Renal pelvis (tissue), 12 donors: ENCODE data around the gene DNASE1L2. TPM values are rescaled to one million over a fixed set of nuclear protein-coding genes. Genes with fewer than 3 reads are reported as not detected.

ENCODE experiments used
- DNase-seq: peaks from one replicate; pipeline ENCODE4 v3.0.0-alpha.2; 2013
- long read RNA-seq, 16 experiments: transcript quantifications; one replicate each; lab custom pipeline, GENCODE V29; 2026
- polyA plus RNA-seq, 3 donors: library from polyadenylated mRNA; unstranded; fragments of 120-200 nt; gene quantifications; one replicate each; pipeline ENCODE4 v1.2.1, GENCODE V29; 2013; ENCODE audit not compliant: insufficient read length in 3 of 3

The DNASE1L2 gene
- polyA plus RNA-seq = 1 to 10 TPM in 2 of 3 donors, under 1 TPM in 1; 0.84 to 1.7 (median 1.6) TPM
- long read RNA-seq, donor 1 = 0 reads
- long read RNA-seq, donor 2, partial matches to known transcripts = 104 of 233 reads
- long read RNA-seq, donor 2, other reads (novel, unspliced or antisense) = 129 of 233 reads
- long read RNA-seq, donor 3 = 0 reads
- long read RNA-seq, donor 4 = 0 reads
- long read RNA-seq, donor 5 = 0 reads
- long read RNA-seq, donor 6 = 0 reads
- long read RNA-seq, donor 7 = 0 reads
- long read RNA-seq, donor 8 = 0 reads
- long read RNA-seq, donor 9 = 0 reads
- long read RNA-seq, donor 10 = 0 reads
- long read RNA-seq, donor 11, partial matches to known transcripts = 0 of 1 reads
- long read RNA-seq, donor 11, other reads (novel, unspliced or antisense) = 0 of 1 reads
- long read RNA-seq, donor 12 = 0 reads
- long read RNA-seq, donor 13 = 0 reads
- long read RNA-seq, donor 14 = 0 reads
- long read RNA-seq, donor 15 = 0 reads
- long read RNA-seq, donor 16, partial matches to known transcripts = 0 of 1 reads
- long read RNA-seq, donor 16, other reads (novel, unspliced or antisense) = 0 of 1 reads

GRCh38 chr16:2236337-2237101 is at the start of gene DNASE1L2:
DNASE1L2 (plus strand) TSS chr16:2236444; CDS start chr16:2236817, 373 bp downstream.
- DNase-seq = no peak

GRCh38 chr16:2186505-2186904 is 49.7 kb upstream of the DNASE1L2 start:
- no peak for DNase-seq

- DNase-seq = no peak
These were observed 49.0 kb upstream of the DNASE1L2 start for GRCh38 chr16:2187212-2187611.

- DNase-seq = no peak
These were observed 47.8 kb upstream of the DNASE1L2 start for GRCh38 chr16:2188395-2188794.

GRCh38 chr16:2189252-2189893 is 46.9 kb upstream of the DNASE1L2 start:
- DNase-seq = no peak

GRCh38 chr16:2190002-2190658 is 46.1 kb upstream of the DNASE1L2 start:
- no peak for DNase-seq

GRCh38 chr16:2190659-2191445 is 45.4 kb upstream of the DNASE1L2 start:
- no peak for DNase-seq

GRCh38 chr16:2191446-2191706 is 44.9 kb upstream of the DNASE1L2 start:
- DNase-seq = no peak

- DNase-seq = no peak
These were observed 41.9 kb upstream of the DNASE1L2 start for GRCh38 chr16:2194166-2194834.

- DNase-seq = no peak
These were observed 41.4 kb upstream of the DNASE1L2 start for GRCh38 chr16:2194852-2195321.

GRCh38 chr16:2195322-2196161 is 40.7 kb upstream of the DNASE1L2 start:
- no peak for DNase-seq

- no peak for DNase-seq
These were observed 39.9 kb upstream of the DNASE1L2 start, which contains the start of gene CASKIN1 for GRCh38 chr16:2196162-2196980. CASKIN1 (minus strand) TSS chr16:2196605; CDS start chr16:2196432, 173 bp downstream.

GRCh38 chr16:2196981-2197511 is 39.2 kb upstream of the DNASE1L2 start:
- no peak for DNase-seq

- no peak for DNase-seq
These were observed 38.5 kb upstream of the DNASE1L2 start for GRCh38 chr16:2197765-2198164.

GRCh38 chr16:2198283-2198682 is 38.0 kb upstream of the DNASE1L2 start:
- DNase-seq = no peak

GRCh38 chr16:2199095-2199494 is 37.1 kb upstream of the DNASE1L2 start:
- DNase-seq = no peak

GRCh38 chr16:2199621-2200139 is 36.6 kb upstream of the DNASE1L2 start:
- no peak for DNase-seq

- DNase-seq = no peak
These were observed 35.9 kb upstream of the DNASE1L2 start for GRCh38 chr16:2200313-2200712.
